Fibroblast of lung (primary cell): ENCODE measurements around the gene L3MBTL4. TPM values are rescaled to one million over a fixed set of nuclear protein-coding genes. Genes with fewer than 3 reads are reported as not detected.

ENCODE experiments used
- DNase-seq, 2 donors: peaks; one replicate each; pipeline versions ENCODE4 v3.0.0 to v3.0.0-alpha.2; 2010; ENCODE audit warnings: low read depth in 2 of 2
- H2AFZ ChIP-seq: 2 replicates; pipeline ENCODE4 v1.5.1; 2012; ENCODE audit warnings: low read length, control low read depth, inconsistent platforms
- H3K27ac ChIP-seq: 2 replicates; pipeline ENCODE4 v1.5.1; 2011; ENCODE audit warnings: low read length, control low read depth; ENCODE audit not compliant: insufficient read depth
- H3K27me3 ChIP-seq: 2 replicates; pipeline ENCODE4 v1.5.1; 2011; ENCODE audit warnings: mild to moderate bottlenecking, low read length; ENCODE audit not compliant: control insufficient read depth, insufficient read depth
- H3K36me3 ChIP-seq: 2 replicates; pipeline ENCODE4 v1.5.1; 2011; ENCODE audit warnings: low read length; ENCODE audit not compliant: control insufficient read depth, insufficient read depth
- H3K4me1 ChIP-seq: 2 replicates; pipeline ENCODE4 v1.5.1; 2011; ENCODE audit warnings: low read length; ENCODE audit not compliant: control insufficient read depth, insufficient read depth; ENCODE audit errors: extremely low read depth
- H3K4me2 ChIP-seq: 2 replicates; pipeline ENCODE4 v1.5.1; 2011; ENCODE audit warnings: low read length, control low read depth; ENCODE audit not compliant: insufficient read depth; ENCODE audit errors: extremely low read depth
- H3K4me3 ChIP-seq, 4 experiments: fragments of 200-600 bp in 1 of 4; sonication (generic) in 1 of 4; replicated peaks in 1 of 4; 2 replicates each; pipeline ENCODE4 v1.5.1; 2011 to 2016; ENCODE audit warnings: low read length in 4 of 4, low read depth in 3 of 4, mild to moderate bottlenecking in 3 of 4, control low read depth in 2 of 4, inconsistent platforms in 1 of 4, mixed read lengths in 1 of 4; ENCODE audit not compliant: insufficient read depth in 1 of 4; ENCODE audit errors: control extremely low read depth in 1 of 4
- H3K79me2 ChIP-seq: 2 replicates; pipeline ENCODE4 v1.5.1; 2012; ENCODE audit warnings: mild to moderate bottlenecking, low read length, inconsistent platforms; ENCODE audit not compliant: control insufficient read depth, insufficient read depth
- H3K9ac ChIP-seq: 2 replicates; pipeline ENCODE4 v1.5.1; 2011; ENCODE audit warnings: mild to moderate bottlenecking, low read length, control low read depth; ENCODE audit not compliant: insufficient read depth
- H3K9me3 ChIP-seq: 2 replicates; pipeline ENCODE4 v1.5.1; 2012; ENCODE audit warnings: low read depth, low read length; ENCODE audit not compliant: control insufficient read depth, insufficient read depth
- H4K20me1 ChIP-seq: 2 replicates; pipeline ENCODE4 v1.5.1; 2011; ENCODE audit warnings: low read length; ENCODE audit not compliant: control insufficient read depth, insufficient read depth; ENCODE audit errors: extremely low read depth
- EZH2 ChIP-seq: IDR thresholded peaks from 2 replicates; pipeline ENCODE4 v1.5.1; 2012; ENCODE audit warnings: low read length, control low read depth, mild to moderate bottlenecking; ENCODE audit errors: missing control alignments
- polyA plus RNA-seq, 2 donors: library from polyadenylated mRNA; depleted of rRNA in 1 of 2; stranded (reverse) in 1 of 2; unstranded in 1 of 2; fragments of >200 nt; gene quantifications; 2 replicates each; pipeline ENCODE4 v1.2.1, GENCODE V29; 2011 to 2012; ENCODE audit warnings: missing spikeins in 1 of 2
- total RNA-seq: library from RNA; depleted of rRNA; stranded (reverse); fragments of >200 nt; gene quantifications from 2 replicates; pipeline ENCODE4 v1.2.1, GENCODE V29; 2014
- TF ChIP-seq, protein P1 (sequence below), 2 donors: IDR thresholded peaks in 1 of 2; conservative IDR thresholded peaks in 1 of 2; 1 replicate in 1 of 2; 2 replicates in 1 of 2; pipeline ENCODE4 v1.5.1; 2011 to 2012; ENCODE audit warnings: low read length in 2 of 2, control low read depth in 1 of 2, inconsistent platforms in 1 of 2, low read depth in 1 of 2, mild to moderate bottlenecking in 1 of 2

Gene L3MBTL4
- total and polyA plus RNA-seq, 2 donors (not counting 1 experiment from before 2014, with no cell fraction given), result 0.06 to 0.33 TPM

DNA sequence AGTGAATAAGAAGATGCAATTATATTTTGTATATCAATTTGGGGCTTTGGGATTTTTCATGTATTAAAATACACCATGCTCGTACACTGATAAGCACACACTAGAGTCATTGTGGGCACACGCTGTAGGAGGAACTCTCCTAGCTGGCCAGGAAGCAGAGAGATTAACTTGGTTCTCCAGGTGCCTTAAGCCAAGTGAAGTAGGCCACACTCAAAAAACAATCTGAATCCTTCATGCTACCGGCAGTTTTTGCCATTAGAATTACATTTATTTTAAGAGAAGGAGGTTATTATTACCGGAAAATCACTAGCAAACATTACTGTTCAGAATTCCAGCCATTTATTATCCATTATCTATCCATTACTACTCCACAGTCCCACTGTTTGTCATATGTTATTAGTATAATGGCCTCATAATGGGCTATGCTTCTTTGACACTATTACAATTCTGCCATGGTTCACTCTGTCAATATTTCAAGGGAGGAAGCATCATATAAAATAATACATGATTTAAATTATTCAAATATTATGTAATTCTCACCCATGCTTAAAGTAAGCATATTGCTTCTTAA, 214.4 kb downstream of the L3MBTL4 start:
- no peak for DNase-seq
- H2AFZ ChIP-seq, result no peak overlapping the region
- H3K4me2 ChIP-seq, result no peak overlapping the region
- H3K9me3 ChIP-seq, result no peaks in the 10 kb centered on the region
- no peaks in the 10 kb centered on the region for H4K20me1 ChIP-seq
- H3K79me2 ChIP-seq, result no peaks in the 10 kb centered on the region
- no peaks in the 10 kb centered on the region for H3K27me3 ChIP-seq
- TF ChIP-seq, protein P1, sequence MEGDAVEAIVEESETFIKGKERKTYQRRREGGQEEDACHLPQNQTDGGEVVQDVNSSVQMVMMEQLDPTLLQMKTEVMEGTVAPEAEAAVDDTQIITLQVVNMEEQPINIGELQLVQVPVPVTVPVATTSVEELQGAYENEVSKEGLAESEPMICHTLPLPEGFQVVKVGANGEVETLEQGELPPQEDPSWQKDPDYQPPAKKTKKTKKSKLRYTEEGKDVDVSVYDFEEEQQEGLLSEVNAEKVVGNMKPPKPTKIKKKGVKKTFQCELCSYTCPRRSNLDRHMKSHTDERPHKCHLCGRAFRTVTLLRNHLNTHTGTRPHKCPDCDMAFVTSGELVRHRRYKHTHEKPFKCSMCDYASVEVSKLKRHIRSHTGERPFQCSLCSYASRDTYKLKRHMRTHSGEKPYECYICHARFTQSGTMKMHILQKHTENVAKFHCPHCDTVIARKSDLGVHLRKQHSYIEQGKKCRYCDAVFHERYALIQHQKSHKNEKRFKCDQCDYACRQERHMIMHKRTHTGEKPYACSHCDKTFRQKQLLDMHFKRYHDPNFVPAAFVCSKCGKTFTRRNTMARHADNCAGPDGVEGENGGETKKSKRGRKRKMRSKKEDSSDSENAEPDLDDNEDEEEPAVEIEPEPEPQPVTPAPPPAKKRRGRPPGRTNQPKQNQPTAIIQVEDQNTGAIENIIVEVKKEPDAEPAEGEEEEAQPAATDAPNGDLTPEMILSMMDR (conservative IDR thresholded peaks at IDR 0.05 in 1 of 2, IDR thresholded peaks at IDR 0.05 in 1 of 2; ENCODE audit: low read depth in 1 of 2, low read length in 2 of 2), result no peak
- no peak for TF ChIP-seq EZH2
- no peaks in the 10 kb centered on the region for H3K36me3 ChIP-seq
- no peak overlapping the region for H3K4me3 ChIP-seq
- no peak overlapping the region for H3K9ac ChIP-seq
- no peaks in the 10 kb centered on the region for H3K4me1 ChIP-seq
- H3K27ac ChIP-seq, result no peak overlapping the region

DNA sequence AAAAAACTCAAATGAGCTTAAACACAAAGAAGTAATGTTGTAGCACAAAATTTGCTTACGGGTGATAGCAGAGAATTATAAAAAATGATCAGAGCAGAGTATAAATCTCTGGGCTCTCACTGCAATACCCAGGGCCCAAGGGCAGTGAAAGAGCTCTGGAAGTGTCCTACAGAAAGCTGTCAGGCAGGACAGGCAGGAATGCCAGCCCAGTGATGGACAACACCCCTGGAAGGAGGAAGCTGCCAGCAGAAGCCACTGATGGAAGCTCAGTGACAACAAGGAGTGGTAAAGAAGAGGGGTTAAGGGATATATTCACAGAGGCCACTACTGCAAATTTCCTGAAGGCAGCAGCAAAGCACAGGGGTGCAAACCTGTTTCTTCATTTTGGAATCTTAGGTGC, 214.9 kb downstream of the L3MBTL4 start:
- H4K20me1 ChIP-seq, result no peaks in the 10 kb centered on the region

DNA sequence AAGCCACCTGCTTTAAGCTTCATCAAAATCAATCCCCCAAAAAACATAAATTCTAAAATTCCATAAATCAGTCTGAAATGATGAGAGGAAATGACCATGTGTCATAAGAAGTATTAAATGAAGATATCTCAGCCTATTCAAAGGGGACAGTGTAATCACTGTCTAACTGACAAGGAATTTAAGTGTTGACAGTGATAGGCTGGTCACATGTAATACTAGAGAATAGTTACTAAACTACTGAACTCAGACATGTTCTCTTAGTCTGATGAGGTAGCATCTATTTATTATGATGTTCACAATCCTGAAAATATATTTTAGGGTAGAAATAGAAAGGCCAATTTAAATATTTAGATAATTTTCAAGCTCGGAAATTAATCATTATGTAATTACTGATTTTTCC, 216.1 kb downstream of the L3MBTL4 start:
- no peak for DNase-seq
- H3K4me2 ChIP-seq, result no peak overlapping the region
- no peaks in the 10 kb centered on the region for H3K4me1 ChIP-seq

More for the DNA sequence above, 214.9 kb downstream of the L3MBTL4 start:
- no peak overlapping the region for H3K27ac ChIP-seq
- no peak overlapping the region for H2AFZ ChIP-seq
- no peak overlapping the region for H3K4me3 ChIP-seq
- no peaks in the 10 kb centered on the region for H3K9me3 ChIP-seq
- H3K4me2 ChIP-seq, result no peak overlapping the region
- H3K79me2 ChIP-seq, result no peaks in the 10 kb centered on the region
- H3K27me3 ChIP-seq, result no peaks in the 10 kb centered on the region
- no peak overlapping the region for H3K9ac ChIP-seq
- no peaks in the 10 kb centered on the region for H3K36me3 ChIP-seq
- no peak for TF ChIP-seq EZH2
- DNase-seq, result no peak
- H3K4me1 ChIP-seq, result no peaks in the 10 kb centered on the region

More for the DNA sequence above, 216.1 kb downstream of the L3MBTL4 start:
- Histone ChIP-seq H3K27ac (no peak overlapping the region), H3K4me3 (no peak overlapping the region), H4K20me1 (no peaks in the 10 kb centered on the region), H3K9ac (no peak overlapping the region), H3K27me3 (no peaks in the 10 kb centered on the region), H3K36me3 (no peaks in the 10 kb centered on the region), H3K79me2 (no peaks in the 10 kb centered on the region), H2AFZ (no peak overlapping the region), H3K9me3 (no peaks in the 10 kb centered on the region)
- no peak for TF ChIP-seq EZH2
- TF ChIP-seq, protein P1 (conservative IDR thresholded peaks at IDR 0.05 in 1 of 2, IDR thresholded peaks at IDR 0.05 in 1 of 2; ENCODE audit: low read depth in 1 of 2, low read length in 2 of 2), result no peak
